ENCODE measurements around the gene DCST1.
A peak's percentile ranks its signal among the peaks of the same experiment; 100 is the strongest.

Gene DCST1

GRCh38 chr1:155030899-155031298 lies 2.7 kb upstream of the DCST1 start:
- H3K27ac ChIP-seq (ENCODE audit: low read depth, low read length): no peak overlapping the region
- no peaks in the 10 kb centered on the region for H3K4me1 ChIP-seq (ENCODE audit: control insufficient read depth in 1 of 2, insufficient read depth in 2 of 2, low read length in 2 of 2)
- no peak overlapping the region for H3K4me3 ChIP-seq (ENCODE audit: low read depth in 1 of 2, low read length in 2 of 2)
- no peaks in the 10 kb centered on the region for H3K27me3 ChIP-seq (ENCODE audit: control insufficient read depth in 1 of 2, insufficient read depth in 2 of 2, low read length in 2 of 2)
- no peaks in the 10 kb centered on the region for H3K9me3 ChIP-seq (ENCODE audit: control insufficient read depth in 1 of 2, low read length in 2 of 2)
- H3K9ac ChIP-seq (ENCODE audit: low read depth in 1 of 2, low read length in 2 of 2): no peak overlapping the region
- no peaks in the 10 kb centered on the region for H3K36me3 ChIP-seq (ENCODE audit: control insufficient read depth in 1 of 2, insufficient read depth in 2 of 2, low read length in 2 of 2)

- Histone ChIP-seq H3K9me3 (ENCODE audit: control insufficient read depth in 1 of 2, low read length in 2 of 2) (no peaks in the 10 kb centered on the region), H3K4me1 (ENCODE audit: control insufficient read depth in 1 of 2, insufficient read depth in 2 of 2, low read length in 2 of 2) (peaks cover 0 to 5% of the 10 kb centered on the region in 2 donors), H3K27ac (ENCODE audit: low read depth, low read length) (no peak overlapping the region), H3K4me3 (ENCODE audit: low read depth in 1 of 2, low read length in 2 of 2) (no peak overlapping the region), H3K9ac (ENCODE audit: low read depth in 1 of 2, low read length in 2 of 2) (no peak overlapping the region), H3K27me3 (ENCODE audit: control insufficient read depth in 1 of 2, insufficient read depth in 2 of 2, low read length in 2 of 2) (no peaks in the 10 kb centered on the region), H3K36me3 (ENCODE audit: control insufficient read depth in 1 of 2, insufficient read depth in 2 of 2, low read length in 2 of 2) (no peaks in the 10 kb centered on the region)
Measured at GRCh38 chr1:155032886-155033285, 738 bp upstream of the DCST1 start.

GRCh38 chr1:155034318-155035208 lies 939 bp downstream of the DCST1 start:
- peaks cover 16 to 20% of the 10 kb centered on the region in 2 donors for H3K4me1 ChIP-seq (ENCODE audit: control insufficient read depth in 1 of 2, insufficient read depth in 2 of 2, low read length in 2 of 2)
- no peak overlapping the region for H3K27ac ChIP-seq (ENCODE audit: low read depth, low read length)
- no peaks in the 10 kb centered on the region for H3K9me3 ChIP-seq (ENCODE audit: control insufficient read depth in 1 of 2, low read length in 2 of 2)
- no peak overlapping the region for H3K4me3 ChIP-seq (ENCODE audit: low read depth in 1 of 2, low read length in 2 of 2)
- H3K9ac ChIP-seq (ENCODE audit: low read depth in 1 of 2, low read length in 2 of 2): no peak overlapping the region
- H3K27me3 ChIP-seq (ENCODE audit: control insufficient read depth in 1 of 2, insufficient read depth in 2 of 2, low read length in 2 of 2): no peaks in the 10 kb centered on the region
- H3K36me3 ChIP-seq (ENCODE audit: control insufficient read depth in 1 of 2, insufficient read depth in 2 of 2, low read length in 2 of 2): no peaks in the 10 kb centered on the region

- Histone ChIP-seq H3K4me1 (ENCODE audit: control insufficient read depth in 1 of 2, insufficient read depth in 2 of 2, low read length in 2 of 2) (peaks cover 16 to 20% of the 10 kb centered on the region in 2 donors), H3K27me3 (ENCODE audit: control insufficient read depth in 1 of 2, insufficient read depth in 2 of 2, low read length in 2 of 2) (no peaks in the 10 kb centered on the region)
Measured at GRCh38 chr1:155035936-155036335, 2.3 kb downstream of the DCST1 start.

GRCh38 chr1:155037043-155037442 lies 3.4 kb downstream of the DCST1 start:
- H3K36me3 ChIP-seq (ENCODE audit: control insufficient read depth in 1 of 2, insufficient read depth in 2 of 2, low read length in 2 of 2): no peaks in the 10 kb centered on the region

More at GRCh38 chr1:155035936-155036335, 2.3 kb downstream of the DCST1 start:
- Histone ChIP-seq H3K36me3 (ENCODE audit: control insufficient read depth in 1 of 2, insufficient read depth in 2 of 2, low read length in 2 of 2) (no peaks in the 10 kb centered on the region), H3K27ac (ENCODE audit: low read depth, low read length) (no peak overlapping the region), H3K9me3 (ENCODE audit: control insufficient read depth in 1 of 2, low read length in 2 of 2) (no peaks in the 10 kb centered on the region), H3K9ac (ENCODE audit: low read depth in 1 of 2, low read length in 2 of 2) (no peak overlapping the region), H3K4me3 (ENCODE audit: low read depth in 1 of 2, low read length in 2 of 2) (no peak overlapping the region)

GRCh38 chr1:155037851-155038441 lies 4.3 kb downstream of the DCST1 start:
- H3K27ac ChIP-seq (ENCODE audit: low read depth, low read length): no peak overlapping the region
- no peaks in the 10 kb centered on the region for H3K9me3 ChIP-seq (ENCODE audit: control insufficient read depth in 1 of 2, low read length in 2 of 2)
- no peaks in the 10 kb centered on the region for H3K27me3 ChIP-seq (ENCODE audit: control insufficient read depth in 1 of 2, insufficient read depth in 2 of 2, low read length in 2 of 2)
- no peak overlapping the region for H3K4me3 ChIP-seq (ENCODE audit: low read depth in 1 of 2, low read length in 2 of 2)
- no peak overlapping the region for H3K9ac ChIP-seq (ENCODE audit: low read depth in 1 of 2, low read length in 2 of 2)
- H3K36me3 ChIP-seq (ENCODE audit: control insufficient read depth in 1 of 2, insufficient read depth in 2 of 2, low read length in 2 of 2): no peaks in the 10 kb centered on the region
- H3K4me1 ChIP-seq (ENCODE audit: control insufficient read depth in 1 of 2, insufficient read depth in 2 of 2, low read length in 2 of 2): peaks cover 19 to 24% of the 10 kb centered on the region in 2 donors

More at GRCh38 chr1:155037043-155037442, 3.4 kb downstream of the DCST1 start:
- H3K9ac ChIP-seq (ENCODE audit: low read depth in 1 of 2, low read length in 2 of 2): no peak overlapping the region
- no peaks in the 10 kb centered on the region for H3K27me3 ChIP-seq (ENCODE audit: control insufficient read depth in 1 of 2, insufficient read depth in 2 of 2, low read length in 2 of 2)
- no peak overlapping the region for H3K4me3 ChIP-seq (ENCODE audit: low read depth in 1 of 2, low read length in 2 of 2)
- no peaks in the 10 kb centered on the region for H3K9me3 ChIP-seq (ENCODE audit: control insufficient read depth in 1 of 2, low read length in 2 of 2)
- peaks cover 16 to 20% of the 10 kb centered on the region in 2 donors for H3K4me1 ChIP-seq (ENCODE audit: control insufficient read depth in 1 of 2, insufficient read depth in 2 of 2, low read length in 2 of 2)
- H3K27ac ChIP-seq (ENCODE audit: low read depth, low read length): no peak overlapping the region

GRCh38 chr1:155038602-155039307 lies 5.1 kb downstream of the DCST1 start:
- Histone ChIP-seq H3K9me3 (ENCODE audit: control insufficient read depth in 1 of 2, low read length in 2 of 2) (no peaks in the 10 kb centered on the region), H3K9ac (ENCODE audit: low read depth in 1 of 2, low read length in 2 of 2) (peak overlapping the region; percentile 0 to 25), H3K4me1 (ENCODE audit: control insufficient read depth in 1 of 2, insufficient read depth in 2 of 2, low read length in 2 of 2) (peaks cover 26 to 30% of the 10 kb centered on the region in 2 donors), H3K36me3 (ENCODE audit: control insufficient read depth in 1 of 2, insufficient read depth in 2 of 2, low read length in 2 of 2) (no peaks in the 10 kb centered on the region), H3K27ac (ENCODE audit: low read depth, low read length) (no peak overlapping the region), H3K4me3 (ENCODE audit: low read depth in 1 of 2, low read length in 2 of 2) (no peak overlapping the region), H3K27me3 (ENCODE audit: control insufficient read depth in 1 of 2, insufficient read depth in 2 of 2, low read length in 2 of 2) (no peaks in the 10 kb centered on the region)

GRCh38 chr1:155039308-155039669 lies 5.7 kb downstream of the DCST1 start:
- Histone ChIP-seq H3K27ac (ENCODE audit: low read depth, low read length) (no peak overlapping the region), H3K36me3 (ENCODE audit: control insufficient read depth in 1 of 2, insufficient read depth in 2 of 2, low read length in 2 of 2) (no peaks in the 10 kb centered on the region), H3K27me3 (ENCODE audit: control insufficient read depth in 1 of 2, insufficient read depth in 2 of 2, low read length in 2 of 2) (no peaks in the 10 kb centered on the region), H3K9ac (ENCODE audit: low read depth in 1 of 2, low read length in 2 of 2) (peak overlapping the region in 1 of 2 donors; percentile 25), H3K4me3 (ENCODE audit: low read depth in 1 of 2, low read length in 2 of 2) (no peak overlapping the region), H3K9me3 (ENCODE audit: control insufficient read depth in 1 of 2, low read length in 2 of 2) (no peaks in the 10 kb centered on the region), H3K4me1 (ENCODE audit: control insufficient read depth in 1 of 2, insufficient read depth in 2 of 2, low read length in 2 of 2) (peaks cover 31 to 35% of the 10 kb centered on the region in 2 donors)

- H3K9me3 ChIP-seq (ENCODE audit: control insufficient read depth in 1 of 2, low read length in 2 of 2): no peaks in the 10 kb centered on the region
- H3K9ac ChIP-seq (ENCODE audit: low read depth in 1 of 2, low read length in 2 of 2): no peak overlapping the region
- H3K27ac ChIP-seq (ENCODE audit: low read depth, low read length): no peak overlapping the region
- H3K4me1 ChIP-seq (ENCODE audit: control insufficient read depth in 1 of 2, insufficient read depth in 2 of 2, low read length in 2 of 2): peaks cover 37 to 47% of the 10 kb centered on the region in 2 donors
- no peaks in the 10 kb centered on the region for H3K27me3 ChIP-seq (ENCODE audit: control insufficient read depth in 1 of 2, insufficient read depth in 2 of 2, low read length in 2 of 2)
- no peaks in the 10 kb centered on the region for H3K36me3 ChIP-seq (ENCODE audit: control insufficient read depth in 1 of 2, insufficient read depth in 2 of 2, low read length in 2 of 2)
- no peak overlapping the region for H3K4me3 ChIP-seq (ENCODE audit: low read depth in 1 of 2, low read length in 2 of 2)
Measured at GRCh38 chr1:155040358-155041093, 6.9 kb downstream of the DCST1 start.
